Muscle layer of duodenum (tissue), 2 donors: Measurements from ENCODE around the gene ZFP36L2.
A peak's percentile ranks its signal among the peaks of the same experiment; 100 is the strongest.

Experiments used
- H3K27ac ChIP-seq: one replicate; pipeline ENCODE4 v1.7.0; 2013; ENCODE audit warnings: mild to moderate bottlenecking, low read length
- H3K27me3 ChIP-seq: one replicate; pipeline ENCODE4 v1.7.0; 2013; ENCODE audit warnings: low read depth, mild to moderate bottlenecking, control low read depth, low read length
- H3K36me3 ChIP-seq, 2 donors: one replicate each; pipeline ENCODE4 v1.7.0; 2013; ENCODE audit warnings: low read length in 2 of 2, control low read depth in 1 of 2, mild to moderate bottlenecking in 1 of 2; ENCODE audit not compliant: insufficient read depth in 2 of 2, control insufficient read depth in 1 of 2
- H3K4me1 ChIP-seq, 2 donors: one replicate each; pipeline ENCODE4 v1.7.0; 2013; ENCODE audit warnings: low read length in 2 of 2, mild to moderate bottlenecking in 2 of 2, control low read depth in 1 of 2, moderate library complexity in 1 of 2; ENCODE audit not compliant: insufficient read depth in 2 of 2, control insufficient read depth in 1 of 2
- H3K4me3 ChIP-seq, 2 donors: one replicate each; pipeline ENCODE4 v1.7.0; 2013; ENCODE audit warnings: low read length in 2 of 2, low read depth in 1 of 2, mild to moderate bottlenecking in 1 of 2
- H3K9me3 ChIP-seq, 2 donors: one replicate each; pipeline ENCODE4 v1.7.0; 2013; ENCODE audit warnings: low read length in 2 of 2, control low read depth in 1 of 2, mild to moderate bottlenecking in 1 of 2; ENCODE audit not compliant: control insufficient read depth in 1 of 2
- donor health status: healthy.

The ZFP36L2 gene

GRCh38 chr2:43265421-43265820 lies 39.0 kb upstream of the ZFP36L2 start:
- Histone ChIP-seq H3K4me3 (no peak overlapping the region), H3K9me3 (no peaks in the 10 kb centered on the region), H3K4me1 (peaks cover 23 to 34% of the 10 kb centered on the region in 2 donors), H3K27me3 (no peaks in the 10 kb centered on the region), H3K36me3 (peaks cover 0 to 4% of the 10 kb centered on the region in 2 donors), H3K27ac (peak overlapping the region; percentile 77)

- peaks cover 20 to 30% of the 10 kb centered on the region in 2 donors for H3K4me1 ChIP-seq
- peak overlapping the region; percentile 77 for H3K27ac ChIP-seq
- H3K9me3 ChIP-seq: no peaks in the 10 kb centered on the region
- H3K4me3 ChIP-seq: no peak overlapping the region
- H3K27me3 ChIP-seq: no peaks in the 10 kb centered on the region
- peaks cover 0 to 4% of the 10 kb centered on the region in 2 donors for H3K36me3 ChIP-seq
These were observed 38.6 kb upstream of the ZFP36L2 start for GRCh38 chr2:43265001-43265400.

GRCh38 chr2:43262951-43263350 lies 36.5 kb upstream of the ZFP36L2 start:
- Histone ChIP-seq H3K27ac (no peak overlapping the region), H3K27me3 (no peaks in the 10 kb centered on the region), H3K4me3 (no peak overlapping the region), H3K4me1 (peaks cover 3 to 11% of the 10 kb centered on the region in 2 donors), H3K9me3 (no peaks in the 10 kb centered on the region), H3K36me3 (no peaks in the 10 kb centered on the region)

- no peaks in the 10 kb centered on the region for H3K27me3 ChIP-seq
- no peak overlapping the region for H3K4me3 ChIP-seq
- H3K27ac ChIP-seq: no peak overlapping the region
- no peaks in the 10 kb centered on the region for H3K9me3 ChIP-seq
- no peaks in the 10 kb centered on the region for H3K36me3 ChIP-seq
- peaks cover 0 to 11% of the 10 kb centered on the region in 2 donors for H3K4me1 ChIP-seq
These were observed 35.8 kb upstream of the ZFP36L2 start for GRCh38 chr2:43262239-43262638.

- Histone ChIP-seq H3K27ac (no peak overlapping the region), H3K27me3 (no peaks in the 10 kb centered on the region), H3K9me3 (no peaks in the 10 kb centered on the region), H3K4me3 (no peak overlapping the region), H3K36me3 (no peaks in the 10 kb centered on the region), H3K4me1 (peaks cover 7 to 12% of the 10 kb centered on the region in 2 donors)
These were observed 33.1 kb upstream of the ZFP36L2 start for GRCh38 chr2:43259512-43259911.

GRCh38 chr2:43258547-43259156 lies 32.2 kb upstream of the ZFP36L2 start:
- Histone ChIP-seq H3K4me1 (peaks cover 7 to 11% of the 10 kb centered on the region in 2 donors), H3K4me3 (no peak overlapping the region), H3K9me3 (no peaks in the 10 kb centered on the region), H3K27me3 (no peaks in the 10 kb centered on the region), H3K27ac (no peak overlapping the region), H3K36me3 (no peaks in the 10 kb centered on the region)

- Histone ChIP-seq H3K4me1 (peaks cover 16 to 21% of the 10 kb centered on the region in 2 donors), H3K27ac (no peak overlapping the region), H3K27me3 (no peaks in the 10 kb centered on the region), H3K9me3 (no peaks in the 10 kb centered on the region), H3K36me3 (no peaks in the 10 kb centered on the region), H3K4me3 (no peak overlapping the region)
These were observed 29.0 kb upstream of the ZFP36L2 start for GRCh38 chr2:43255296-43255910.

GRCh38 chr2:43254331-43254730 lies 27.9 kb upstream of the ZFP36L2 start:
- no peak overlapping the region for H3K27ac ChIP-seq

GRCh38 chr2:43251171-43251731 lies 24.8 kb upstream of the ZFP36L2 start:
- Histone ChIP-seq H3K9me3 (no peaks in the 10 kb centered on the region), H3K36me3 (no peaks in the 10 kb centered on the region), H3K4me1 (peaks cover 16 to 21% of the 10 kb centered on the region in 2 donors), H3K27ac (peak overlapping the region; percentile 93), H3K4me3 (peak overlapping the region in 1 of 2 donors; percentile 23), H3K27me3 (no peaks in the 10 kb centered on the region)

More at GRCh38 chr2:43254331-43254730, 27.9 kb upstream of the ZFP36L2 start:
- H3K4me3 ChIP-seq: no peak overlapping the region
- H3K4me1 ChIP-seq: peaks cover 16 to 21% of the 10 kb centered on the region in 2 donors
- H3K27me3 ChIP-seq: no peaks in the 10 kb centered on the region
- no peaks in the 10 kb centered on the region for H3K9me3 ChIP-seq
- no peaks in the 10 kb centered on the region for H3K36me3 ChIP-seq

- Histone ChIP-seq H3K4me1 (peaks cover 9 to 12% of the 10 kb centered on the region in 2 donors), H3K4me3 (no peak overlapping the region), H3K27me3 (no peaks in the 10 kb centered on the region), H3K27ac (no peak overlapping the region), H3K9me3 (no peaks in the 10 kb centered on the region), H3K36me3 (no peaks in the 10 kb centered on the region)
These were observed 23.6 kb upstream of the ZFP36L2 start for GRCh38 chr2:43250015-43250414.

GRCh38 chr2:43248621-43249020 lies 22.2 kb upstream of the ZFP36L2 start:
- peaks cover 8 to 14% of the 10 kb centered on the region in 2 donors for H3K4me1 ChIP-seq
- no peaks in the 10 kb centered on the region for H3K36me3 ChIP-seq
- no peaks in the 10 kb centered on the region for H3K27me3 ChIP-seq
- H3K27ac ChIP-seq: no peak overlapping the region
- no peaks in the 10 kb centered on the region for H3K9me3 ChIP-seq
- no peak overlapping the region for H3K4me3 ChIP-seq
